Renal cortex interstitium (tissue), 11 donors: ENCODE results near the gene AWAT2. TPM values are rescaled to one million over a fixed set of nuclear protein-coding genes. Genes with fewer than 3 reads are reported as not detected.
"Not testable (repeated sequence)": the region's sequence is repeated elsewhere in the genome, so short reads cannot be mapped to it uniquely, and the experiment has no call there.

ENCODE experiments used
- DNase-seq, 11 donors: peaks; one replicate each; pipeline ENCODE4 v3.0.0-alpha.2; 2013; ENCODE audit warnings: low read depth in 9 of 11, low spot score in 4 of 11; ENCODE audit errors: extremely low read depth in 1 of 11
- polyA plus RNA-seq, 3 donors: library from polyadenylated mRNA; unstranded; fragments of 120-200 nt; gene quantifications; one replicate each; pipeline ENCODE4 v1.2.1, GENCODE V29; 2013; ENCODE audit not compliant: insufficient read length in 3 of 3

AWAT2 gene
- polyA plus RNA-seq, 3 donors: not detected

DNA sequence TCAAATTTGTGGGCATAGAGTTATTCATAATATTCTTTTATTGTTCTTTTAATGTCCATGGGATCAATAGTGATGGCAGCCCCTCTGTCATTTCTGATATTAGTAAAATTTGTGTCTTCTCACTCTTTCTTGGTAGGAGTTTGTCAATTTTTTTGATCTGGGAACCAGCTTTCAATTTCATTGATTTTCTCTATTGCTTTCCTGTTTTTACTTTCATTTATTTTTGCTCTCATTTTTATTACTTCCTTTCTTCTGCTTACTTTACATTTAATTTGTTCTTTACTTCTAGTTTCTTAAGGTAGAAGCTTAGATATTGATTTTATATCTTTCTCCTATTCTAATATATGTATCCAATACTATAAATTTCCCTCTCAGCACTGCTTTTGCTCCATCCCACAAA, 40.7 kb downstream of the AWAT2 start:
- no peak for DNase-seq

- DNase-seq: no peak
These were observed 41.8 kb downstream of the AWAT2 start for GRCh38 chrX:70007946-70008345.

GRCh38 chrX:70001708-70002341, 47.9 kb downstream of the AWAT2 start:
- no peak for DNase-seq

GRCh38 chrX:70001269-70001668, 48.5 kb downstream of the AWAT2 start:
- DNase-seq: no peak

- not testable (repeated sequence) for DNase-seq
These were observed 51.4 kb downstream of the AWAT2 start for GRCh38 chrX:69998299-69998698.

DNA sequence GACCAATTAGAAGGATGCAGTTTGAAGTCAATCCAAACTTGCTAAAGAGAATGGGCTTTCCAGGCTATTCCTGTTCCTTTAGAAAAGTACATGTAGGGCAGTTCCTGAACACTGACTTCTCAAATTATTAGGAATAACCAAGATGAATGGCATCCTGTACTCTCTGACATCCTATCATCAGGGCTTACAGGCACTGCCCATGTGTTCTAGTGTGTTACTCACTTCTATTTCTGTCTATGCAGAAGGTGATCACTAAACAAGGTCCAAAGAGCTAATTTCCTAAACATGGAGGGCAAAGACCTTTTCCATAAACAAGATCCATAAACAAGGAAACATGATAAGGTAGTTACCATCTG, 53.6 kb downstream of the AWAT2 start:
- no peak for DNase-seq

GRCh38 chrX:69995362-69996112, 54.2 kb downstream of the AWAT2 start:
- no peak for DNase-seq

DNA sequence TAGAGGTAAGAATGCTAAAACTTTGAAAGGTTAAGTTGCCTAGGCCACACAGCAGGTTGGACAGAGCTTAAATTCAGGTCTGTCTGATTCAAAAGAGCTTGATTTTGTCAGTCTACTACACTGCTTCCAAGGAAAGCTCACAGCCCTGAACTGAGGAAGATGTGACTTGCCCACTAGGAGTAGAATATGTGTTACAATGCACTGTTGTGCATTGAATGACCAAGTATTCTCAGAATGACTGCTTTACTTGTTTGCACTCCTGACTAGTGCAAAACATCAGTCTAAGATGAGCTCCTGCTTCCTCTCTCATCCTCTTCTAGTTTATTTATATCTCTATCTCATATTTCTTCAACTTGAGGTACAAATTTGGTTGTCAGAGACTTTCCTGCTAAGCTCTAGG, 56.2 kb downstream of the AWAT2 start:
- no peak for DNase-seq

DNA sequence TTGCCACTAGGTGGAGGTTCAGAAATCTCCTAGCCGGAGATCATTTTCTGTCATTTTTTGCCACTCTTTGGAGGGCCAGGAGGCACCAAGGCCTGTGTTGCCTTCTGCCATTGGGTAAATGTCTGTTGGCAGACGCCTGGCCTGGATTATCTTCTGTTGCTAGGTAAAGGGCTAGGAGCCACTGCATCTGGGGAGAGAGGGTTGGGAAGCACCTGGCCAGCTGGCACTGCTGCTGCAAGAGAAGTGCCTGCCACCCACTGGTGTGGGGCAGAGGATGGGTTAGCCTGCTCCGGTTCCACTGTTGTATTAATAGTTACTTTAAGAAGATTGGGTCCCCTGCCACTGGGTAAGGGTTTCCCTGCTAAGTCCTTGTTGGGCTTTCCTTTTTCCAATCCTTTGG, 58.1 kb downstream of the AWAT2 start:
- no peak for DNase-seq

Other genes starting within 250 kb of the AWAT2 start
- gene OTUD6A, start 12.5 kb upstream of the AWAT2 start, polyA plus RNA-seq: not detected
- gene IGBP1, start 83.5 kb upstream of the AWAT2 start, polyA plus RNA-seq: 100 to 1,000 TPM in 1 of 3 donors, 10 to 100 TPM in 2; 91.1 to 112 (median 96.4) TPM
- not detected for gene DGAT2L6, start 127.5 kb upstream of the AWAT2 start, polyA plus RNA-seq
- gene AWAT1, start 184.7 kb upstream of the AWAT2 start, polyA plus RNA-seq: not detected
- gene P2RY4, start 210.3 kb upstream of the AWAT2 start, polyA plus RNA-seq: under 1 TPM; 0.12 to 0.47 (median 0.14) TPM
- gene ARR3, start 218.4 kb upstream of the AWAT2 start, polyA plus RNA-seq: 1 to 10 TPM in 1 of 3 donors, under 1 TPM in 2; 0.45 to 1.0 (median 0.79) TPM
- gene RAB41, start 232.2 kb upstream of the AWAT2 start, polyA plus RNA-seq: 1 to 10 TPM in 1 of 3 donors, under 1 TPM in 2; 0.72 to 1.2 (median 0.79) TPM
- gene PDZD11, start 240.0 kb upstream of the AWAT2 start, polyA plus RNA-seq: 10 to 100 TPM; 49.8 to 58.3 (median 57.6) TPM
- gene KIF4A, start 240.2 kb upstream of the AWAT2 start, polyA plus RNA-seq: 10 to 100 TPM; 13.0 to 22.6 (median 22.2) TPM